ENCODE measurements around the gene NRXN3. TPM values are rescaled to one million over a fixed set of nuclear protein-coding genes. Genes with fewer than 3 reads are reported as not detected.

NRXN3 gene
- total and polyA plus RNA-seq, 2 donors (not counting 1 experiment from before 2014, with no cell fraction given): not detected

DNA sequence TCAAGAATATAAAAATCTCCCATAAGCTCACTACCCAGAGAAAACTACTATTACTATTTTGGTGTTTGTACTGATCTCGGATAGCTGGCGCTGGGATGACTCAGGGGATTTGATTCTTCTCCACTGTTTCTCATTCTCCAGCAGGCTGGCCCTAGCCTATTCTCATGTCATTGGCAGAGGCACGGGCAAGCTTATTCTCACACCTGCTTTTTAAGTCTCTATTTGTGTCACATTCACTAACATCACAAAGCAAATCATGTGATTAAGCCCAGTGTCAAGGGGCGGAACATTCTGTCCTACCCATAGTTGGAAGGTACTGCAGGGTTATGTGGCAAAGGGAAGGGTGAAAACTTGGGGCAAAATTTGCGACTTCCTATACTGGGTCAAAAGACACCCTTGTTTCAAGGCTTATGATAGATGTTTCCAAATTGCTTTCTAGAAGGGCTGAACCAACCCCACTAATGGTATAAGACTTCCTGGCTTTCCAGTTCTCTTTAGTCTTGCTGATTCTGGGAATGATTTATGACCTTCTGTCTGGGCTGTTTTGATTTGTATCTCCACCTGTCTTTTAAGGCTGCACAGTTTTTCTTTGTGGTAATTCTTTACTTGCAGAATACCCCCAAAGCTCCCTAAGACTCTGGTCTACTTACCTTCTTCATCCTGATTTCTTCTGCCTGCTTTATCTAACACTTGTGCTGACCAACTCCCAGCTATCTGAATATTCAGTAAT, 406.4 kb downstream of the NRXN3 start:
- Histone ChIP-seq H3K27me3 (replicated peaks in 1 of 4; ENCODE audit: control extremely low read depth in 1 of 4, control insufficient read depth in 3 of 4, insufficient read depth in 4 of 4, low read length in 3 of 4) (no peaks in the 10 kb centered on the region), H4K20me1 (ENCODE audit: control insufficient read depth, insufficient read depth, low read length, poor library complexity, severe bottlenecking) (no peaks in the 10 kb centered on the region), H3K9me3 (ENCODE audit: control extremely low read depth in 1 of 3, control insufficient read depth in 2 of 3, insufficient read depth in 1 of 3, low read length in 2 of 3) (peaks cover 1 to 22% (median 13%) of the 10 kb centered on the region in 3 donors), H3K4me1 (ENCODE audit: control insufficient read depth in 2 of 2, insufficient read depth in 2 of 2, low read length in 2 of 2) (no peaks in the 10 kb centered on the region), H3K36me3 (replicated peaks in 1 of 2; ENCODE audit: control extremely low read depth in 1 of 2, control insufficient read depth in 1 of 2, extremely low read depth in 1 of 2, insufficient read depth in 2 of 2, low read length in 1 of 2) (no peaks in the 10 kb centered on the region), H3K9ac (ENCODE audit: low read length) (no peak overlapping the region), H3K4me3 (ENCODE audit: control extremely low read depth in 1 of 5, extremely low read depth in 1 of 5, insufficient read depth in 1 of 5, low read depth in 2 of 5, low read length in 4 of 5) (no peak overlapping the region), H3K79me2 (ENCODE audit: control insufficient read depth, insufficient read depth, low read length) (no peaks in the 10 kb centered on the region), H3K4me2 (replicated peaks; ENCODE audit: low read depth, low read length, poor library complexity, severe bottlenecking) (no peak overlapping the region), H2AFZ (ENCODE audit: insufficient read depth, low read depth, low read length, poor library complexity, severe bottlenecking) (no peak overlapping the region), H3K27ac (ENCODE audit: low read length in 2 of 2) (no peak overlapping the region)
- H3K4me1 Mint-ChIP-seq: no peaks in the 10 kb centered on the region
- TF ChIP-seq, protein P1, sequence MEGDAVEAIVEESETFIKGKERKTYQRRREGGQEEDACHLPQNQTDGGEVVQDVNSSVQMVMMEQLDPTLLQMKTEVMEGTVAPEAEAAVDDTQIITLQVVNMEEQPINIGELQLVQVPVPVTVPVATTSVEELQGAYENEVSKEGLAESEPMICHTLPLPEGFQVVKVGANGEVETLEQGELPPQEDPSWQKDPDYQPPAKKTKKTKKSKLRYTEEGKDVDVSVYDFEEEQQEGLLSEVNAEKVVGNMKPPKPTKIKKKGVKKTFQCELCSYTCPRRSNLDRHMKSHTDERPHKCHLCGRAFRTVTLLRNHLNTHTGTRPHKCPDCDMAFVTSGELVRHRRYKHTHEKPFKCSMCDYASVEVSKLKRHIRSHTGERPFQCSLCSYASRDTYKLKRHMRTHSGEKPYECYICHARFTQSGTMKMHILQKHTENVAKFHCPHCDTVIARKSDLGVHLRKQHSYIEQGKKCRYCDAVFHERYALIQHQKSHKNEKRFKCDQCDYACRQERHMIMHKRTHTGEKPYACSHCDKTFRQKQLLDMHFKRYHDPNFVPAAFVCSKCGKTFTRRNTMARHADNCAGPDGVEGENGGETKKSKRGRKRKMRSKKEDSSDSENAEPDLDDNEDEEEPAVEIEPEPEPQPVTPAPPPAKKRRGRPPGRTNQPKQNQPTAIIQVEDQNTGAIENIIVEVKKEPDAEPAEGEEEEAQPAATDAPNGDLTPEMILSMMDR (IDR thresholded peaks at IDR 0.05): no peak
- TF ChIP-seq EZH2 (IDR thresholded peaks at IDR 0.05; ENCODE audit: borderline replicate concordance, insufficient read depth, low read depth, low read length, poor library complexity, severe bottlenecking): no peak
- H3K27me3 Mint-ChIP-seq: peaks cover 4% of the 10 kb centered on the region
- no peak overlapping the region for H3K4me3 Mint-ChIP-seq
- no peak overlapping the region for H3K27ac Mint-ChIP-seq
- no peak for ATAC-seq (ENCODE audit: low read depth)
- no peak for DNase-seq
- 89% methylated on average over 3 of the region's 5 CpGs for WGBS (ENCODE audit: insufficient coverage)
- CTCF ChIA-PET: no interaction called here
- peaks cover 5% of the 10 kb centered on the region for H3K9me3 Mint-ChIP-seq (ENCODE audit: insufficient read depth)
- POLR2A ChIA-PET: no interaction called here
- intact Hi-C loops (cut with micrococcal nuclease): no loop called here

DNA sequence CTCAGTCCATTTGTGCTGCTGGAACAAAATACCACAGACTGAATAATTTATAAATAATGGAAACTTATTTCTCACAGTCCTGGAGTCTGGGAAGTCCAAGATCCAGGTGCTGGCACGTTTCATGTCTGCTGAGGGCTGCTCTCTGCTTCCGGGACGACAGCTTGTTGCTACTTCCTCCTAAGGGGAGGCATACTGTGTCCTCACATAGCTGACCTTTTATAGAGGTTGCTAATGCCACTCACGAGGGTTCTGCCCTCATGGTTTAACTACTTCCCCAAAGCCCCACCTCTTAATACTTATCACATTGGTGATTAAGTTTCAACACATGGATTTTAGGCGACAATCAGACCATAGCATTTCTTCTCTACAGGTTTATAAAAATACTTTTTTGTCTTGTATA, 411.1 kb downstream of the NRXN3 start:
- no peak for DNase-seq

More for the DNA sequence above, 411.1 kb downstream of the NRXN3 start:
- H3K9me3 Mint-ChIP-seq (ENCODE audit: insufficient read depth): no peaks in the 10 kb centered on the region
- no peaks in the 10 kb centered on the region for H3K27me3 ChIP-seq (replicated peaks in 1 of 4; ENCODE audit: control extremely low read depth in 1 of 4, control insufficient read depth in 3 of 4, insufficient read depth in 4 of 4, low read length in 3 of 4)
- TF ChIP-seq, protein P1 (IDR thresholded peaks at IDR 0.05): no peak
- no peak for TF ChIP-seq EZH2 (IDR thresholded peaks at IDR 0.05; ENCODE audit: borderline replicate concordance, insufficient read depth, low read depth, low read length, poor library complexity, severe bottlenecking)
- H3K27ac Mint-ChIP-seq: no peak overlapping the region
- H3K4me3 ChIP-seq (ENCODE audit: control extremely low read depth in 1 of 5, extremely low read depth in 1 of 5, insufficient read depth in 1 of 5, low read depth in 2 of 5, low read length in 4 of 5): no peak overlapping the region
- 40% methylated on average over 2 of the region's 5 CpGs for WGBS (ENCODE audit: insufficient coverage)
- no peaks in the 10 kb centered on the region for H3K79me2 ChIP-seq (ENCODE audit: control insufficient read depth, insufficient read depth, low read length)
- H3K27ac ChIP-seq (ENCODE audit: low read length in 2 of 2): no peak overlapping the region
- no peak overlapping the region for H3K9ac ChIP-seq (ENCODE audit: low read length)
- ChIA-PET CTCF (interaction anchor here (0.9 kb wide), 1 partner anchor 16 kb away, joined by 3 read pairs; no protein-coding TSS in a partner anchor), POLR2A (no interaction called here)
- H3K27me3 Mint-ChIP-seq: peaks cover 10% of the 10 kb centered on the region
- no peaks in the 10 kb centered on the region for H3K9me3 ChIP-seq (ENCODE audit: control extremely low read depth in 1 of 3, control insufficient read depth in 2 of 3, insufficient read depth in 1 of 3, low read length in 2 of 3)
- no peaks in the 10 kb centered on the region for H3K4me1 ChIP-seq (ENCODE audit: control insufficient read depth in 2 of 2, insufficient read depth in 2 of 2, low read length in 2 of 2)
- H3K4me2 ChIP-seq (replicated peaks; ENCODE audit: low read depth, low read length, poor library complexity, severe bottlenecking): no peak overlapping the region
- H3K36me3 ChIP-seq (replicated peaks in 1 of 2; ENCODE audit: control extremely low read depth in 1 of 2, control insufficient read depth in 1 of 2, extremely low read depth in 1 of 2, insufficient read depth in 2 of 2, low read length in 1 of 2): no peaks in the 10 kb centered on the region
- H3K4me1 Mint-ChIP-seq: no peaks in the 10 kb centered on the region
- no peaks in the 10 kb centered on the region for H4K20me1 ChIP-seq (ENCODE audit: control insufficient read depth, insufficient read depth, low read length, poor library complexity, severe bottlenecking)
- H2AFZ ChIP-seq (ENCODE audit: insufficient read depth, low read depth, low read length, poor library complexity, severe bottlenecking): no peak overlapping the region
- ATAC-seq (ENCODE audit: low read depth): no peak
- intact Hi-C loops (cut with micrococcal nuclease): no loop called here
- H3K4me3 Mint-ChIP-seq: no peak overlapping the region
